Spinal cord (tissue), 10 donors: ENCODE results near the gene TAF6L. TPM values are rescaled to one million over a fixed set of nuclear protein-coding genes. Genes with fewer than 3 reads are reported as not detected.
A peak's percentile ranks its signal among the peaks of the same experiment; 100 is the strongest.
"Not testable (repeated sequence)": the region's sequence is repeated elsewhere in the genome, so short reads cannot be mapped to it uniquely, and the experiment has no call there.

Experiments used
- DNase-seq, 6 donors: peaks; one replicate each; pipeline versions ENCODE4 v3.0.0 to v3.0.0-alpha.2; 2013 to 2015; ENCODE audit warnings: low spot score in 6 of 6, low read depth in 4 of 6
- H3K27ac ChIP-seq: one replicate; pipeline ENCODE4 v1.5.1; 2013; ENCODE audit warnings: low read depth, low read length, control low read depth
- H3K27me3 ChIP-seq: one replicate; pipeline ENCODE4 v1.6.1; 2013; ENCODE audit warnings: low read length; ENCODE audit not compliant: control insufficient read depth, insufficient read depth
- H3K36me3 ChIP-seq: one replicate; pipeline ENCODE4 v1.6.1; 2013; ENCODE audit warnings: low read length; ENCODE audit not compliant: control insufficient read depth, insufficient read depth
- H3K4me1 ChIP-seq: one replicate; pipeline ENCODE4 v1.6.1; 2013; ENCODE audit warnings: low read length; ENCODE audit not compliant: control insufficient read depth, insufficient read depth
- H3K4me3 ChIP-seq: one replicate; pipeline ENCODE4 v1.5.1; 2013; ENCODE audit warnings: low read depth, low read length, control low read depth
- H3K9me3 ChIP-seq: one replicate; pipeline ENCODE4 v1.6.1; 2013; ENCODE audit warnings: low read length; ENCODE audit not compliant: control insufficient read depth, insufficient read depth
- WGBS: methylation state at CpG from one replicate; pipeline ENCODE4 v1.1.5; 2013; ENCODE audit warnings: missing lambda C conversion rate; ENCODE audit not compliant: insufficient coverage; 5-methylcytosine and 5-hydroxymethylcytosine counted together
- polyA plus RNA-seq, 2 donors: library from polyadenylated mRNA; unstranded; fragments of 120-200 nt; gene quantifications; one replicate each; pipeline ENCODE4 v1.2.1, GENCODE V29; 2013; ENCODE audit not compliant: insufficient read length in 2 of 2
- total RNA-seq, 2 donors: library from RNA; depleted of rRNA in 1 of 2; stranded (reverse); fragments of 120-200 nt in 1 of 2; fragments of >200 nt in 1 of 2; gene quantifications; one replicate each; pipeline versions ENCODE4 v1.2.3 to v1.2.4, GENCODE V29; 2013 to 2014
- donor health status: healthy.

Gene TAF6L
- total and polyA plus RNA-seq, 4 donors = 14.4 to 37.6 (median 28.3) TPM

GRCh38 chr11:62817129-62817528, 45.9 kb downstream of the TAF6L start:
- Histone ChIP-seq H3K36me3 (peaks cover 63% of the 10 kb centered on the region), H3K27ac (no peak overlapping the region), H3K4me1 (no peaks in the 10 kb centered on the region), H3K4me3 (no peak overlapping the region), H3K27me3 (no peaks in the 10 kb centered on the region), H3K9me3 (no peaks in the 10 kb centered on the region)
- DNase-seq = no peak
- WGBS = 96% methylated on average over 2 of the region's 4 CpGs

DNA sequence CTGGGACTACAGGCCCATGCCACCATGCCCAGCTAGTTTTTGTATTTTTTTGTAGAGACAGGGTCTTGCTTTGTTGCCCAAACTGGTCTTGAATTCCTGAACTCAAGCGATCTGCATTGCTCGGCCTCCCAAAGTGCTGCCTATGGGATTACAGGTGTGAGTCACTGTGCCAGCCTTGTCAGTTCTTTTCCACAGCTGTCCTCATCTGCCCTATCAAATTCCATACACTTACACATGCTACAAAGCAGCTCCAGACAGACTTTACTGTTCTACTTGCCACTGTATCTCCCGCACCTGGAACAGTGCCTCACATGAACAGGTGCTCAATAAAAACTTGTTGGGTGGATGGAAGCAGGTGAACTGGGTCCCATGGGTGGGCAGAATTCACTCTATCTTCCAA, 52.5 kb downstream of the TAF6L start:
- 100% methylated on average over 3 of the region's 3 CpGs for WGBS
- Histone ChIP-seq H3K4me3 (no peak overlapping the region), H3K9me3 (no peaks in the 10 kb centered on the region), H3K36me3 (peaks cover 82% of the 10 kb centered on the region), H3K27me3 (no peaks in the 10 kb centered on the region), H3K27ac (no peak overlapping the region), H3K4me1 (no peaks in the 10 kb centered on the region)
- DNase-seq = no peak

GRCh38 chr11:62828130-62828529, 56.9 kb downstream of the TAF6L start:
- H3K4me1 ChIP-seq = peaks cover 18% of the 10 kb centered on the region
- H3K27me3 ChIP-seq, H3K9me3 ChIP-seq, DNase-seq, H3K27ac ChIP-seq, H3K4me3 ChIP-seq: not testable (repeated sequence)
- H3K36me3 ChIP-seq = peaks cover 58% of the 10 kb centered on the region
- WGBS = 98% methylated on average over 5 of the region's 8 CpGs

DNA sequence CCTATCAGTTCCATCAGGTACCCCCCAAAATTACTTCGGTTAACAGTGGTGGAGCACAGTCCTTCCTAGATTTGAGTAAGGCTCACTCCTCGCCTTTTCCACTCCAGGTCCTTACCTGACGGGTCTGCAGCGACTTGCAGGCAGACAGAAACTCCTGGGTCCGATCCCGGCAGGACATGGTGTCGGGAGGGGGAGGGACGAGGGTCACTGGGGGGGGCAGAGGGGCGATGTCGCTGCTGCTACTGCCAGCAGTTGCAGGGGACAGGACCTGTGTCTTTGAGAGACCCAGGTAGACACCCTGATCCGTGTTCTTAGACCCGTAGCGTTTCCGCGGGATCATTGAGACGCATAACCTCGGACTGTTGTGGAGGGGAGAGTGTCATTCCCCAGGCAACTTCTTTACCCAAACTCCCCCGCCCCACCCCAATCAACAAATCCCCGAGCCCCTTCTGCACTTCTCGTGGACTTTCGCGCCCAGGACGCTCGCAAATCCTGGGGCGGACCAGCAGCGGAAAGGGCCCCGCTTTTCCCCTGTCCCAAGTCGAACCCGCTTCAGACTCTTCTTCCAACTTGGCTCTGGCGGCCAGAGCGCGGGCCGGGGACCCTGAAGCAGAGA, 59.8 kb downstream of the TAF6L start:
- DNase-seq = peak in 1 of 6 donors; percentile 23
- WGBS = 0% methylated on average over 25 of the region's 33 CpGs
- peak overlapping the region; percentile 97 for H3K4me3 ChIP-seq
- no peaks in the 10 kb centered on the region for H3K27me3 ChIP-seq
- H3K9me3 ChIP-seq = no peaks in the 10 kb centered on the region
- peaks cover 23% of the 10 kb centered on the region for H3K4me1 ChIP-seq
- H3K27ac ChIP-seq = peak overlapping the region; percentile 99
- H3K36me3 ChIP-seq = peaks cover 56% of the 10 kb centered on the region

GRCh38 chr11:62831520-62832335, 60.5 kb downstream of the TAF6L start, which contains the start of gene STX5:
STX5 (minus strand) TSS chr11:62832051; CDS start chr11:62831243, 808 bp downstream.
- WGBS = under 1% methylated on average over 53 of the region's 65 CpGs
- Histone ChIP-seq H3K4me3 (peak within 1 kb of the TSS; percentile 97), H3K27me3 (no peaks in the 10 kb centered on the region), H3K27ac (peak within 1 kb of the TSS; percentile 99), H3K36me3 (peaks cover 53% of the 10 kb centered on the region), H3K4me1 (peaks cover 23% of the 10 kb centered on the region), H3K9me3 (no peaks in the 10 kb centered on the region)
- peak; percentile 95 to 100 (median 98) for DNase-seq

DNA sequence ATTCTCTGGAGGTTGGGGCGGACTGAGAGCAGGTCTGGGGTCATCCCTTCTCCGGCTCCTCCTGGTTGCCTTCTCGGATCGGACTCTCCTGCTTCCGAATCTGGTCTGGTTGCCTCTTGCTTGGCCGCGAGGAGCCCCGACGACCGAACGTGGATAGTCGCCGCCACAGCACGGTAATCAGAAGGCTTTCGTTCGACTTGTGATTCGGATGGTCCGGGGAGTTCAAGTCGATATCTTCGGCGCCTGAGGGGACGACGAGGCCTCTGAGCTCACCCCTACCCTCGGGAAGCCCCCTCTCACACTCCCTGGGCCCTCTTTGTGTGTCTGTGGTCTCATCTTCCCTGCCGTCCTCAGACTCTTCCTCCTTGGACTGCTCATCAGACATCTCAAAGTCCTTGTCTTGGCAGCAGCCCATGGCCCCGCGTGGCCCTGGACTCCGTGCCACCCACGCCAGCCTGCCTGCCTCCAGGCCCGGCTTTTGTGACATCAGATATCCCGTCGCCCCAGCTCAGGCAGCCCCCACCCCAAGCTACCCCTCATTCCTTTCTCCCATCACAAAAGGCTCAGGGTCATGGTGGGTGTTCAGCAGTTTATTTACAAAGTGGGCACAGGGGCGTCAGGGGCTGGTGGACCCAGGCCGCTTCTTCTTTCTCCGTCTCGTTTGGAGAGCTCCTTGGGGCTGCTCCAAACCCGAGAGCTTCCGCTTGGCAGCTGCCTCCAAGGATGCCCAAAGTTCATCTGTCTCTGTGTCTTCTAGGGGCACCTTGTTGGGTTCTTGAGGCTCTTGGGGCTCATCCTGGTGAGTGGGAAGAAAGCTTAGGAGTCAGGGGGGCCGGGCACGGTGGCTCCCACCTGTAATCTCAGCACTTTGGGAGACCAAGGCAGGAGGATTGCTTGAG, 61.4 kb downstream of the TAF6L start, which contains the start of gene TEX54:
Gene TEX54, minus strand, starts transcription at position 506 of the 899 bp plus-strand sequence.
- H3K27me3 ChIP-seq = no peaks in the 10 kb centered on the region
- H3K9me3 ChIP-seq = no peaks in the 10 kb centered on the region
- WGBS = 8% methylated on average over 33 of the region's 40 CpGs
- H3K27ac ChIP-seq = peak within 1 kb of the TSS; percentile 99
- H3K36me3 ChIP-seq = peaks cover 55% of the 10 kb centered on the region
- peaks cover 23% of the 10 kb centered on the region for H3K4me1 ChIP-seq
- peak within 1 kb of the TSS; percentile 97 for H3K4me3 ChIP-seq
- peak in 1 of 6 donors; percentile 50 for DNase-seq

DNA sequence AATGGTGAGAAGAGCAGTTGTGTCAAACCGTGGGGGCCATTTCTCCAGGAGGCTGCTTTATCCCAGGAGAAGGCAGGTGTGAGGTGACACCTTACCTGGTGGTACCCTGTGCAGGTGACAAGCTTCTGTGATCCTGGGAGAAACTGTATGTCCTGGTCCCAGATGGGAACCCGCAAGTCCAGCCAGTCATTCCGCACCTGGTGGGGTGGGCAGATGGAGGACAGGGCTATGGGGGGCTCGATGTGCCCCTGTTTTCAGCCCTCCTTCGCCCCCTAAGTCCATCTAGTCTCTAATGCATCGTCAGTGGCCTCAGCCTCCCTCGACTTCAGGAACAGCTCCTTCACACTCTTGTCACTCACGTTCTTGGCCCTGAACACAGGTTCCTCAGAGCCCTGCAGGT, 64.1 kb downstream of the TAF6L start:
- Histone ChIP-seq H3K27ac (no peak overlapping the region), H3K9me3 (no peaks in the 10 kb centered on the region), H3K27me3 (no peaks in the 10 kb centered on the region), H3K36me3 (peaks cover 46% of the 10 kb centered on the region), H3K4me3 (no peak overlapping the region), H3K4me1 (peaks cover 29% of the 10 kb centered on the region)
- 94% methylated on average over 7 of the region's 8 CpGs for WGBS
- DNase-seq = no peak
